MM.1S (cell line): ENCODE data around the gene GRB10.

ENCODE experiments used
- DNase-seq: peaks from one replicate; pipeline ENCODE4 v3.0.0-alpha.2; 2015
- H2AFZ ChIP-seq: fragments of 300-600 bp; sonication (generic); 2 replicates; pipeline ENCODE4 v1.6.0; 2016; ENCODE audit warnings: antibody characterized with exemption, low read length
- H3F3A ChIP-seq: fragments of 300-600 bp; sonication (generic); 2 replicates; pipeline ENCODE4 v1.6.1; 2016; ENCODE audit warnings: mild to moderate bottlenecking, antibody characterized with exemption, low read length, moderate library complexity, mixed read lengths; ENCODE audit not compliant: insufficient read depth
- H3K27ac ChIP-seq: fragments of 300-600 bp; sonication (generic); 2 replicates; pipeline ENCODE4 v1.5.1; 2016; ENCODE audit warnings: mild to moderate bottlenecking, low read length
- H3K27me3 ChIP-seq: fragments of 300-600 bp; sonication (generic); replicated peaks from 2 replicates; pipeline ENCODE4 v1.6.0; 2016; ENCODE audit warnings: low read length; ENCODE audit not compliant: insufficient read depth
- H3K36me3 ChIP-seq: fragments of 300-600 bp; sonication (generic); replicated peaks from 2 replicates; pipeline ENCODE4 v1.6.1; 2016; ENCODE audit warnings: mild to moderate bottlenecking, low read length, mixed read lengths; ENCODE audit not compliant: insufficient read depth
- H3K4me1 ChIP-seq: fragments of 300-600 bp; sonication (generic); 2 replicates; pipeline ENCODE4 v1.6.1; 2016; ENCODE audit warnings: low read length, mixed read lengths
- H3K4me2 ChIP-seq: fragments of 300-600 bp; sonication (generic); 2 replicates; pipeline ENCODE4 v1.6.0; 2016; ENCODE audit warnings: low read depth, low read length
- H3K4me3 ChIP-seq: fragments of 300-600 bp; sonication (generic); 2 replicates; pipeline ENCODE4 v1.5.1; 2016; ENCODE audit warnings: low read length, mixed read lengths
- H3K79me2 ChIP-seq: fragments of 300-600 bp; sonication (generic); 2 replicates; pipeline ENCODE4 v1.6.1; 2016; ENCODE audit warnings: mixed run types, low read length, mixed read lengths
- H3K9ac ChIP-seq: fragments of 300-600 bp; sonication (generic); 2 replicates; pipeline ENCODE4 v1.6.1; 2016; ENCODE audit warnings: low read length, mixed read lengths
- H3K9me2 ChIP-seq: fragments of 300-600 bp; sonication (generic); replicated peaks from 2 replicates; pipeline ENCODE4 v1.6.1; 2016; ENCODE audit warnings: mild to moderate bottlenecking, low read length, mixed read lengths; ENCODE audit not compliant: insufficient read depth
- H3K9me3 ChIP-seq: fragments of 300-600 bp; sonication (generic); replicated peaks from 2 replicates; pipeline ENCODE4 v1.6.1; 2016; ENCODE audit warnings: mild to moderate bottlenecking, low read length, mixed read lengths; ENCODE audit not compliant: insufficient read depth
- H4K20me1 ChIP-seq: fragments of 300-600 bp; sonication (generic); 2 replicates; pipeline ENCODE4 v1.6.1; 2016; ENCODE audit warnings: mild to moderate bottlenecking, low read length, moderate library complexity, mixed read lengths; ENCODE audit not compliant: insufficient read depth
- EZH2 ChIP-seq: fragments of 300-600 bp; sonication (generic); optimal IDR thresholded peaks from 2 replicates; pipeline ENCODE3; 2017; ENCODE audit warnings: low read depth, mild to moderate bottlenecking, antibody characterized with exemption, low read length, mixed read lengths
- EZH2phosphoT487 ChIP-seq: fragments of 300-600 bp; sonication (generic); IDR thresholded peaks from 2 replicates; pipeline ENCODE4 v1.6.1; 2018; ENCODE audit warnings: antibody characterized with exemption, low read length
- TF ChIP-seq, protein P1 (sequence below): fragments of 300-600 bp; sonication (generic); IDR thresholded peaks from 2 replicates; pipeline ENCODE4 v1.5.1; 2016; ENCODE audit warnings: antibody characterized with exemption, low read length, mixed read lengths

The GRB10 gene

DNA sequence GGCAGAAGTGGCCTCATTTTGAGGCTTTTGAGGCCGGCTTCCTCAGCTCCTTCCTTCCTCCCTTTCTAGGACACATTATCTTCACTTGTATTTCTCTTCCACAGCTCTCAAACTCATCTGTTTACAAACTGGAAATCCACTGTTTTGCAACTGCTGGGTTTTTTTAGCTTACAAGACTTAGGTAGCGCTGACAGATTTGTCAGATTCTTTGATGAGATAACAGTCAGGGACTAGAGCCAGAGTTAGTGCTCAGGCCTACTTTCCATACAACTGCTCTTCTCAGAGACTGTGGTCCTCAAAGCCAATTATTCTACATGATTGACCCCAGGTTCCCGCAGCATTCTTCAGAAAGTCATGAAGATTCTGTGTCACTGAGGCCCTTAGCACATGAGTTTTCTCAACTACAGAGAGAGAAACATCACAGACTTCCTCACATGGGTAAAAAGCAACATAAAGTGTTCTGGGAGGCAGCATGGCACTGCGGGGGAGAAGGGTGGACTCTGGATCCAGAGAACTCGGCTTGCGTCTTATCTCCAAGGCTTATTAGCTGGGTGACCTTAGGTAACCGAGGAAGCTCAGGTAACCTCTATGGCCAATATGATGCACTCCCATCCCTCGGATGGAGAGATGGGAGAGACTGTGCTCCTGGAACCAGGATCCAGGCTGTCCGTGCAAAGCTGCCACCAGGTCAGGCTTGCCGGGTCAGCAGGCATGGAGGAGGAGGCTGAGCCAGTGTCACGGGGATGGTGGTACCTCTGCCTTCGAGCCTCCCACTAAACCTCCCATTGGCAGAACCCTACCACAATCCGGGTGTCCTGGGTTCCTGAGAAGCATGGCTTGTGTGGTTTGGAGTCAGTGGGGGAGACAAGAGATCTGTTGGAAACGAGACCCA is 228.0 kb downstream of the GRB10 start:
- Histone ChIP-seq H3K4me2 (no peak overlapping the region), H3K9me3 (no peaks in the 10 kb centered on the region), H2AFZ (no peak overlapping the region), H3K4me1 (no peaks in the 10 kb centered on the region), H4K20me1 (no peaks in the 10 kb centered on the region), H3K9me2 (no peaks in the 10 kb centered on the region), H3K4me3 (no peak overlapping the region), H3K27ac (no peak overlapping the region), H3F3A (no peaks in the 10 kb centered on the region), H3K79me2 (no peaks in the 10 kb centered on the region), H3K27me3 (no peaks in the 10 kb centered on the region), H3K36me3 (no peaks in the 10 kb centered on the region), H3K9ac (no peak overlapping the region)
- TF ChIP-seq, protein P1, sequence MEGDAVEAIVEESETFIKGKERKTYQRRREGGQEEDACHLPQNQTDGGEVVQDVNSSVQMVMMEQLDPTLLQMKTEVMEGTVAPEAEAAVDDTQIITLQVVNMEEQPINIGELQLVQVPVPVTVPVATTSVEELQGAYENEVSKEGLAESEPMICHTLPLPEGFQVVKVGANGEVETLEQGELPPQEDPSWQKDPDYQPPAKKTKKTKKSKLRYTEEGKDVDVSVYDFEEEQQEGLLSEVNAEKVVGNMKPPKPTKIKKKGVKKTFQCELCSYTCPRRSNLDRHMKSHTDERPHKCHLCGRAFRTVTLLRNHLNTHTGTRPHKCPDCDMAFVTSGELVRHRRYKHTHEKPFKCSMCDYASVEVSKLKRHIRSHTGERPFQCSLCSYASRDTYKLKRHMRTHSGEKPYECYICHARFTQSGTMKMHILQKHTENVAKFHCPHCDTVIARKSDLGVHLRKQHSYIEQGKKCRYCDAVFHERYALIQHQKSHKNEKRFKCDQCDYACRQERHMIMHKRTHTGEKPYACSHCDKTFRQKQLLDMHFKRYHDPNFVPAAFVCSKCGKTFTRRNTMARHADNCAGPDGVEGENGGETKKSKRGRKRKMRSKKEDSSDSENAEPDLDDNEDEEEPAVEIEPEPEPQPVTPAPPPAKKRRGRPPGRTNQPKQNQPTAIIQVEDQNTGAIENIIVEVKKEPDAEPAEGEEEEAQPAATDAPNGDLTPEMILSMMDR, result no peak
- TF ChIP-seq EZH2, result no peak
- TF ChIP-seq EZH2phosphoT487, result no peak
- DNase-seq, result no peak

DNA sequence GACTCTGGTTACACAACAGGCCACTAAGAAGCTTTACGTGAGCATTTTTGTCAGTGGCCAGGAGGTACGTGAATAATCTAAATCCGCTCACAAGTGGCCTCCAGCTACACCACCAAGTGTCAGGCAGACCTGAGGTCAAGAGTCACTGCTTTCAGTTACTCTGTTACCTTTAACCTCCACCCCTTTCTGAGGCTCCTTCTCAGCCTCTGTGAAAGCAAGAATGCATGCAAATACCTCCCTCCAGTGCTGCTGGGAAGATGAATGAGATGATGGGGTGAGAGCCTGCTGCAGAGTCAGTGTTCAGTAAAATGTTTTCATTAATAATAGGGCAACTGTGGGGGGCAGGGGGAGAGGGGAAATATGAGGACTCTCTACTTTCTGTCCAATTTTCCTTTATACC is 228.7 kb downstream of the GRB10 start:
- Histone ChIP-seq H3K4me1 (no peaks in the 10 kb centered on the region), H3K36me3 (no peaks in the 10 kb centered on the region)
- TF ChIP-seq, protein P1, result no peak
- TF ChIP-seq EZH2 (no peak), EZH2phosphoT487 (no peak)

DNA sequence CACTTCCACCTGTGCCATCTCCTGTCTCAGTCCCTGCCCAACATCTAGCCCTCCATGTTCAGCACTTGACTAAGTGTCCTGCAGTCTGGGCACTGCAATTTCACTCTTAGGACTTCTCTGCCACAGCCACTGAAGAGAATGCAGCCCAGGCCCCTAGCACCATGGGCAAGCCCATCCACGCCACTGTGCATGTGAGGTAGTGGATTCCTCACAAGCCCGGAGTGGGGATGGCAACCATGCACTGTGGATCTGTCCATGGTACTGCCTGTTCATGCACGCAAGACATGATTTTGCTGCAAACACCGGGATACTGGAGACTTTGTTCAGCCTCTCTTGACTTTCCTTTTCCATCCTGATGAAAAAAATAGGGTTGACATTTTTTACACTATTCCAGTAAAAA is 229.8 kb downstream of the GRB10 start:
- H3K4me2 ChIP-seq, result no peak overlapping the region
- no peak overlapping the region for H3K4me3 ChIP-seq
- TF ChIP-seq, protein P1, result no peak
- TF ChIP-seq EZH2phosphoT487, result no peak
- TF ChIP-seq EZH2, result no peak
- no peaks in the 10 kb centered on the region for H3K9me2 ChIP-seq
- H3K4me1 ChIP-seq, result no peaks in the 10 kb centered on the region
- H3K79me2 ChIP-seq, result no peaks in the 10 kb centered on the region
- no peak for DNase-seq
- no peaks in the 10 kb centered on the region for H3F3A ChIP-seq
- no peak overlapping the region for H3K9ac ChIP-seq
- no peaks in the 10 kb centered on the region for H4K20me1 ChIP-seq
- no peak overlapping the region for H2AFZ ChIP-seq
- no peaks in the 10 kb centered on the region for H3K36me3 ChIP-seq
- no peaks in the 10 kb centered on the region for H3K9me3 ChIP-seq
- no peaks in the 10 kb centered on the region for H3K27me3 ChIP-seq
- no peak overlapping the region for H3K27ac ChIP-seq

More for the DNA sequence above, 228.7 kb downstream of the GRB10 start:
- H3F3A ChIP-seq, result no peaks in the 10 kb centered on the region
- no peaks in the 10 kb centered on the region for H3K79me2 ChIP-seq
- no peak overlapping the region for H2AFZ ChIP-seq
- no peak overlapping the region for H3K9ac ChIP-seq
- no peaks in the 10 kb centered on the region for H3K9me3 ChIP-seq
- H3K4me2 ChIP-seq, result no peak overlapping the region
- H3K27me3 ChIP-seq, result no peaks in the 10 kb centered on the region
- DNase-seq, result no peak
- no peaks in the 10 kb centered on the region for H4K20me1 ChIP-seq
- no peak overlapping the region for H3K27ac ChIP-seq
- H3K9me2 ChIP-seq, result no peaks in the 10 kb centered on the region
- no peak overlapping the region for H3K4me3 ChIP-seq
